ENCODE data around the gene SLC2A8.

DNA sequence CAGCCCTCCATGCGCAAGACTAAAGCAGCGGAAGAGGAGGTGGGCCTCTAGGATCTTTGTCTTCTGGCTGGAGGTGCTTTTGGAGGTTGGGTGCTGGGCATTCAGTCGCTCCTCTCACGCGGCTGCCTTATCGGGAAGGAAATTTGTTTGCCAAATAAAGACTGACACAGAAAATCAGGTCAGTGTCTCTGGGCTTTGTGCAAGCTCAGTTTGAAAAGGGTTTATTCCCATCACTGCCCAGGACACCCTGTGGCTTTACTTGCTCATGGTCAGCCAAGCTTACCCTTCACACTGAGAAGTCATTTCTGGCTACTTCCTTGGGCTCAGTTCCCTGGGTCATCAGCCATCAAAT lies 10.5 kb downstream of the SLC2A8 start:
- TF ChIP-seq, protein P1, sequence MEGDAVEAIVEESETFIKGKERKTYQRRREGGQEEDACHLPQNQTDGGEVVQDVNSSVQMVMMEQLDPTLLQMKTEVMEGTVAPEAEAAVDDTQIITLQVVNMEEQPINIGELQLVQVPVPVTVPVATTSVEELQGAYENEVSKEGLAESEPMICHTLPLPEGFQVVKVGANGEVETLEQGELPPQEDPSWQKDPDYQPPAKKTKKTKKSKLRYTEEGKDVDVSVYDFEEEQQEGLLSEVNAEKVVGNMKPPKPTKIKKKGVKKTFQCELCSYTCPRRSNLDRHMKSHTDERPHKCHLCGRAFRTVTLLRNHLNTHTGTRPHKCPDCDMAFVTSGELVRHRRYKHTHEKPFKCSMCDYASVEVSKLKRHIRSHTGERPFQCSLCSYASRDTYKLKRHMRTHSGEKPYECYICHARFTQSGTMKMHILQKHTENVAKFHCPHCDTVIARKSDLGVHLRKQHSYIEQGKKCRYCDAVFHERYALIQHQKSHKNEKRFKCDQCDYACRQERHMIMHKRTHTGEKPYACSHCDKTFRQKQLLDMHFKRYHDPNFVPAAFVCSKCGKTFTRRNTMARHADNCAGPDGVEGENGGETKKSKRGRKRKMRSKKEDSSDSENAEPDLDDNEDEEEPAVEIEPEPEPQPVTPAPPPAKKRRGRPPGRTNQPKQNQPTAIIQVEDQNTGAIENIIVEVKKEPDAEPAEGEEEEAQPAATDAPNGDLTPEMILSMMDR (IDR thresholded peaks at IDR 0.05; ENCODE audit: low read length) = no peak
- TF ChIP-seq EZH2phosphoT487 (IDR thresholded peaks at IDR 0.05; ENCODE audit: low read length) = no peak
- TF ChIP-seq EZH2 (optimal IDR thresholded peaks at IDR 0.05; ENCODE audit: low read depth, low read length) = no peak

All from MM.1S (cell line).